HuH-7 (cell line): ENCODE measurements around the gene CFHR3.
"Not testable (repeated sequence)": the region's sequence is repeated elsewhere in the genome, so short reads cannot be mapped to it uniquely, and the experiment has no call there.

Source experiments
- DNase-seq: peaks from one replicate; pipeline ENCODE4 v3.0.0; 2011; ENCODE audit warnings: low spot score

Gene CFHR3

DNA sequence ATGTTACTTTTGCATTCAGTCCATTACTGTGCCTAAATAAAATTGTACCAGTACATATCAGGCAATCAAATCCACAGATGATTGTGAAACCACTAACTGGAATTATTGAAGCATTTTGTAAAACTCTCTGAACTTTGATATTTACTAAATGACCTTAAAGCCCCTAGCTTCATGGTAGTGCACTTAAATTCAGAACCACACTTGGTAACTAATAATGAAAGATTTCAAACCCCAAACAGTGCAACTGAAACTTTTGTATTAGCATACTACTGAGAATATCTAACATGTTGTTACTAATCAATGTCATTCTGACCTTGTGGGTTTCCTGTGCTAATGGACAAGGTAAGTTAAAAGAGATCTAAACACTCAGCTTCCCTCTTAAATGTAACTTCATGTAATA, at the start of gene CFHR3:
CFHR3 (plus strand) TSS at position 238 of the 400 bp plus-strand sequence; CDS start at position 285, 47 bp downstream.
- DNase-seq = no peak

DNA sequence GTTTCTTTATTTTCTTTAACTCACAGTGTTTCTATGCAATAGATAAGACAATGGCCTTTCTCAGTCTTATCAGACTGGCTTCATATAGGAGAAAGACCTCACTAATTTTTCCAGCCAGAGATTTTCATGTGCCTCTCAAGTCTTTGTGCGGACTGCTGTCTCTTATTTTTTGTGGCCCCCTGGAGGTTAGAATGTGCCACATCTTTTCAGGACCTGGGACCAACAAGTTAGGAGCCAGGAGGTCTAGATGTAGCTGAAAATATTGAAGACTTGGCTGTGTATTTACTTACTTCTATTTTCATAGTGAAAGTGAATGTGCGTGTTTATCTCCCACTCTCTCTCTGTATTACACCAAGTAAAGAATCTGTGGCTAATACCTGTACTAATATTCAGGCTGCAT, 42.1 kb upstream of the CFHR3 start:
- no peak for DNase-seq

DNA sequence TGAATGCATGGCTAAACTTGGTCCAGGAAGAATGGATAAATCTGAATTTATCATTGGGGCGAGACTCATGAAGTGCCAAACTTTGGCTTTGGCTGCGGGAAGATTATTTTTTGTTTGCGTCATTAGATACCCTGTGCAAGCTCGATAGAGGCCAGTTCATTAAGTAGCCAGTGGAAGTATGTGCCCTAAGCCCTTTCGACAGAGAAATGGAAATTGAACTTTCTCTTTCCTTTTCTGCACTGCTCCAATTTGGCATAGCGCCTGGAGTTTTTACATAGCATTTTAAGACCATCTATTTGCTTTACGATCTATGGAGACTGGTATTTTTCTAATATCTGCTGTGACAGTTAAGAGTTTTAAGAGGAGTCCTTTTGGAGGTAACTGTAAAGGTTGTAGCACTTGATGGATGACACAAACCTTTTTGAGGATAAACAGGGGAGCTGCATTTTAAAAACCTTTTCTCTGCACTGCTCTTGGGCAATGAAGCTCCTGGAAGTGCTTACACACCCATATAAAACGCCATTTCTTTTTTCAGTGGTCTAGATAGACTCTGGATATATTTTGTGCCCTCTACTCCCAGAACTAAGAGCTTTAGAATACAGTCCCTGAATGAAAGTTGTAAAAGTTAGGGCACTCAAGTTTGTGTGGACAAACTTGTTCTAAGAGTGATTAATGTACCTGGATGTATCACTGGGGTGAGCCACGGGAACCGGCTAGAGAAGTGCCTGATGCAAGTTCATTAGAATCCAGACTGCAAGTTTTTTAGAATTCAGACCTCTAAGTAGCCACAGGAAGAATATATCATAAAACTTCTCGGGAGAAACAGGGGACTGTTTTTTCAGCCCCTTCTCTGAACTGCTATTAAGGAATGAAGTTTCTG, 41.3 kb upstream of the CFHR3 start:
- no peak for DNase-seq

DNA sequence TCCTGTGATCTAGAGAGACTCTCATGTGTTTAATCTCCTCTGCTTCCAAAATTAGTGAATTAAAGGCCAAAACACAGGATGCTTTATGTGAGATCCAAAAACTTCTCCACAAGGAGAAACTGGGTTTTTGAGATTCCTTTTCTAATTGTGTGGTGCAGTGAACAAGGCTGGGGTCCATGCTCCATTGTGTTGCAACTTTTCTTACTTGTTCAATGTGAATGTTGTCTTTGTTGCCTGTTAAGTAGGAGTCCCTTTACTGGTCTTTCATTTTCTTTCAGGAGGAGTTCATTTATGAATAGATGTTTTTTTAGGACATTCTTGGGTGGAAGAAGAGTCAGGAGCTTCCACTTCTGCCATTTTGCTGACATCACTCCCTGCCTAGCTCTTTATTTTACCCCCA, 40.6 kb upstream of the CFHR3 start:
- no peak for DNase-seq

DNA sequence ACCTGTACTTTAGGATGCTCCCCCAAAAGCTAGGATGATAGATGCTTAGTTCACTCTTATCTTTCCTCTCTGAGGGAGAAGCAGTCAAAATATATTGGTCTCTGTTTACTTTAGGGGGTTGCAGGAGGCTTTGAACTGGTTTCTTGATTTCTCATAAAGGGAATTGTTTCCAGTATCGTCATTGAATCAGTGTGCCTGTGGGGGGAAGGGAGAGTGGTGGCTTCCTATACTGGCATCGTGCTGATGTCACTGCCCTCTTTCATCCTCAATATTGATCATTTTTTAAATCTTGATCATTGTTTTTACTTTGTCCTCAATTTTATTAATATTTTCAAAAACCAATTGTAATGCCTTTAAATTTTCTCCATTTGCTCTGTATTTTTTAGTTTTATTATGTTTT, 40.2 kb upstream of the CFHR3 start:
- no peak for DNase-seq

DNA sequence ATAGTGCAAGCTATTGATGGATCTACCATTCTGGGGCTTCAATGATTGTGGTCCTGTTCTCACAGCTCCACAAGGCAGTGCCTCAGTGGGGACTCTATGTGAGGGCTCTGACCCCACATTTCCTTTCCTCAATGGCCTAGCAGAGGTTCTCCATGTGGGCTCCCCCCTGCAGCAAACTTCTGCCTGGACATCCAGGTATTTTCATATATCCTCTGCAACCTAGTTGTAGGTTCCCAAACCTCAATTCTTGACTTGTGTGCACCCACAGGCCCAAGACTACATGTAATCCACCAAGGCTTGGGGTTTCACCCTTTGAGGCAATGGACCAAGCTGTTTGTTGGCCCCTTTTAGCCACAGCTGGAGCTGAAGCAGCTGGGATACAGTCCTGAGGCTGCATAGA, 35.9 kb upstream of the CFHR3 start:
- DNase-seq = no peak

DNA sequence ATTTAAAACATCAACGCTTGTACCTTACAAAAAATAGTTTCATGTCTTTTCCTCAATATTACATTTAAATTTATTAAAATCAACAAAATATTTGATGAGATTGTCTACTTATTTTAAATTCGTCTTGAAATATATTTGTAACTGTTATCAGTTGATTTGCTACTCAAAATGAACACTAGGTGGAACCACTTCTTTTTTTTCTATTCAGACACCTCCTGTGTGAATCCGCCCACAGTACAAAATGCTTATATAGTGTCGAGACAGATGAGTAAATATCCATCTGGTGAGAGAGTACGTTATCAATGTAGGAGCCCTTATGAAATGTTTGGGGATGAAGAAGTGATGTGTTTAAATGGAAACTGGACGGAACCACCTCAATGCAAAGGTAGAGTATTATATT, 31.4 kb upstream of the CFHR3 start:
- not testable (repeated sequence) for DNase-seq

DNA sequence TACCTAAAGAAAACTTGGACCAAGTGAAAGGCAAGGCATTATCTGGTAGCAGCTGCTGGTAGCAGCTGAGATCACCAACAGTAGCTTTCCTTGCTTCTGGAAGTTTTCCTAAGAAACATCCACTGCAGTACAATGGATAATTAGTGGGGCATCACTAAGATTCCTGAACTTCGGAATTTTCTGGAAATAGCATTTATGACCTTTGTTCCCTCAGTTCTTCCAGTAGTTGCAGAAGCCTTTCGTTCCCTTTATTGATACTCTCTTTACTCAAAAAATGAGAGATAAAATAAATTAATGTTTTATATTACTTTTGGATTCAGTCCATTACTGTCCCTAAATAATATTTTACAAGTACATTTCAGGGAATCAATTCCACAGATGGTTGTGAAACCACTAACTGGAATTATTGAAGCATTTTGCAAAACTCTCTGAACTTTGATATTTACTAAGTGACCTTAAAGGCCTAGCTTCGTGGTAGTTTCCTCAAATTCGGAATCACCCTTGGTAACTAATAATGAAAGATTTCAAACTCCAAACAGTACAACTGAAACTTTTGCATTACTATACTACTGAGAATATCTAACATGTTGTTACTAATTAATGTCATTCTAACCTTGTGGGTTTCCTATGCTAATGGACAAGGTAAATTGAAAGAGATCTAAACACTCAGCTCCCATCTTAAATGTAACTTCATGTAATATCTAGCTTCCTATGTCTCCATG, 9.5 kb upstream of the CFHR3 start:
- DNase-seq = not testable (repeated sequence)

DNA sequence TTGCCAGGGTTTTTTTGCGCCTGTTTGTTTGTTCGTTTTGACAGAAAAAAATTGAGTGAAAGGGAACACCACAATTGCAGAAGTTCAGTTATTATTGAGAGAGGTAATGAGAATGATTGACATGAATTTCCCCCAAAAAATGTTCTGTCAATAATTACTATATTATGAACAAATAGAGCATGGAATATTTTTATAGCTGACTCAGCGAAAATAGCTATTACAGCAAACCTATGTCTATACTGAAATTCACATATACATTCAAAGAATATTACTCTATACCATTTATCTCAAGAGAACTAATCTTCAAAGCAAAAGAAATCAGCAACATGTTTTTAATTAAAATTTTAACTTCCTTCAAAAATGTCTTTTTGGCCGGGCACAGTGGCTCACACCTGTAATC, 4.8 kb upstream of the CFHR3 start:
- not testable (repeated sequence) for DNase-seq

DNA sequence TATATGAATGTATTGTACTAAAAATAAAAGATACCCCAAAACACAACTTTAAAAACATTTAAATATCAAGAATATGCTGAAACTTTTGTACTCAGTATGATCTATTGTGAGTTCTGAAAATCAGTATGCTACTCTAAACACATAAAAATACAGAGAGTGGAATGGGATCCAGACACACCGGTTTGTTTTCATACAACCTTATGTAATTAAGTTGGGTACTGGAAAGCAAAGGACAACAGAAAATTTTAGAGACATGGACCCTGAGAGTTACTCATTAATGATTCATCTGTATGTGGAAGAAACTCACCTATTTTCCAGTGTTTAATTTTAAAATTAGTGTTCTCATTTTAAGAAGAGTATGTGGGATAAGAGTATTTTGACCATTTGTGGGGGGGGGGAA, 927 bp upstream of the CFHR3 start:
- DNase-seq = no peak

DNA sequence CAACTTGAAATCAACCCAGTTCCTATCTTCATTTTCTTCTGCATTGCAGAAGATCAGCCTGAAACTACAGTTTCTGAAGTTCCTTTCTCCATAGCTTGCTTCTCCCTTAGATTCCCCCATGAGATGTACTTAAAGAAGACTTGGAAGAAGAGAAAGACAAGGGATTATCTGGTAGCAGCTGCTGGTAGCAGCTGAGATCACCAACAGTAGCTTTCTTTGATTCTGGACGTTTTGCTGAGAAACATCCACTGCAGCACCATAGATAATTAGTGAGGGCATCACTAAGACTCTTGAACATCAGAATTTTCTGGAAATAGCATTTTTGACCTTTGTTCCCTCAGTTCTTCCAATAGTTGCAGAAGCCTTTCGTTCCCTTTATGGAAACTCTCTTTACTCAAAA, 465 bp upstream of the CFHR3 start:
- no peak for DNase-seq

DNA sequence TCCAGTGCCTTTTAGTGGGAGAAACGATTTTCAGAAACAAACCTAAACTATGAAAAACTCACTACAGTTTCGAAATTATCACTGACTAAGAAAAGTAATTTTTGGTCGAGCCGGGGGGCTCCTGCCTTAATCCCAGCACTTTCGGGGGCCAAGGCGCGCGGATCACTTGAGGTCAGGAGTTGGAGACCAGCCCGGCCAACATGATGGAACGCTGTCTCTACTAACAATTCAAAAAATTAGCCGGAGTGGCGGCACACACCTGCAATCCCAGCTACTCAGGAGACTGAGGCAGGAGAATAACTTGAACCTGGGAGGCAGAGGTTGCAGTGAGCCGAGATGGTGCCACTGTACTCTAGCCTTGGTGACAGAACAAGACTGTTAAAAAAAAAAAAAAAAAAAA, 3.0 kb downstream of the CFHR3 start:
- DNase-seq = no peak

DNA sequence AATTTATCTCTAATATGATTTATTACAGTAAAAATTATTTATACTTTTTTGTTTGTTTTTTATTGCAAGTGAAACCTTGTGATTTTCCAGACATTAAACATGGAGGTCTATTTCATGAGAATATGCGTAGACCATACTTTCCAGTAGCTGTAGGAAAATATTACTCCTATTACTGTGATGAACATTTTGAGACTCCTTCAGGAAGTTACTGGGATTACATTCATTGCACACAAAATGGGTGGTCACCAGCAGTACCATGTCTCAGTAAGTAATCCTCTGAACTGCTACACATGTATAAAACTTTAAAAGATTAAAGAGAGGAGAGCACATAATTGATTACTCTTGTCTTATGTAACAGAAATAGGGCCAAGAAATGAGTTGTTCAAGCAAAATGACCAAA, 4.5 kb downstream of the CFHR3 start:
- no peak for DNase-seq

DNA sequence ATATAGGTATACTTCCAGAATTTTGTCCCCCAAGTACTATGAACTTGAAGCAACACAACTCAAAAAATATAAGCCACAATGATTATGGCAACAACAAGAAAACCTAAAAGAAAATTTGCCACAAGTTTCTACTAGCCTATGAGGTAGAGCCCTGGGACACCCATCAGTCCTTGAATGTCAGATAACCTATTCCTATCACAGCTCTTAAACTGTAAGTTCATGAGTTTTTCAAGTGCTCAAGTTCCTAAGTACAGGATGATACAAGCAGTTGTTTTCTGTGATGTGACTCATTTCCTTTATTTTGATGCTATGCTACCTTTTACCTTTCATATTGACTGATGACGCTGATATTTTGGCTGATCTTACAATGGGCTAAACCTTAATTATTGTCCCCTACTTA, 16.6 kb downstream of the CFHR3 start:
- DNase-seq = not testable (repeated sequence)

DNA sequence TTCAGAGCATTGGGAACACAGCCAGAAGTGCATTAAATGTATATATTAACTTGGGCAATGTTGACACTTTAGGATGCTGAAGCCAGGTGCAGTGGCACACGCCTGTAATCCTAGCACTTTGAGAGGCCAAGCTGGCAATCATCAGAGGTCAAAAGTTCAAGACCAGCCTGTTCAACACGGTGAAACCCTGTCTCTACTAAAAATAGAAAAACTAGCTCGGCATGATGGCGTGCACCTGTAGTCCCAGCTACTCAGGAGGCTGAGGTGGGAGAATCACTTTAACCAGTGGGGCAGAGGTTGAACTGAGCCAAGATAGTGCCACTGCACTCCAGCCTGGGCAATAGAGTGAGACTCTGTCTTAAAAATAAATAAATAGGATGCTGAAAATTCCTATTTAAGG, 19.5 kb downstream of the CFHR3 start:
- DNase-seq = not testable (repeated sequence)

DNA sequence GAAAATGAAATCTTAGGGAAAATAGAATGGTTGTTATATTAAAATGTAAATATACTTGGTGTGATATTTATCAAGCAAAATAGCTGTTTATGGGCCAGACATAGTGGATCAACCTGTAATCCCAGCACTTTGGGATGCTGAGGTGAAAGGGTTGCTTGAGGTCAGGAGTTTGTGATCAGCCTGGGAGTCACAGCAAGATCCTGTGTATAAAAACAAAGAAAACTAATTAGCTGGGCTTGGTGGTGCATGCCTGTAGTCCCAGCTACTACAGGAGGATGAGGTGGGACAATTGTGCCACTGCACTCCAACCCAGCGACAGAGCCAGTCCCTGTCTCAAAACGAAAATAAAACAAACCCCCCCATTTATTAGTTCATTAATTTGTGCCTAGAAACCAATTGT, 23.3 kb downstream of the CFHR3 start:
- DNase-seq = no peak

DNA sequence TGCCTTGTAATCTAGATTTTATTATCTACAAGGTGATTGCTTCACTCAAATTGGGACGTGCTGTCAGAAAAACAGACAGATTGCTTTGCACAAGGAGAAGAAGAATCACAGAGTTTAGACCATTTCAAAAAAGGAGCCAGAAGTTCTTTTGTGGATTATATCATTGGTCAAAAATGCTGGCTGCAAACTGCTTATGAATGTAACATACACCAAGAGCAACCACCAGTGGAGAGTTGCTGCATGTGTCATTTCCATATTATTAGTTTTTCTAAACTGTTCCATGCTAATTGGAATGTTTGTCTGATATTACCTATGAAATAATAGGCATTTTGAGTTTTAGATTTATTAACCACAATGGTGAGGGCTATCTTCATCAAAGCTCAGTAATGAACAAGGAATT, 27.3 kb downstream of the CFHR3 start:
- DNase-seq = not testable (repeated sequence)

DNA sequence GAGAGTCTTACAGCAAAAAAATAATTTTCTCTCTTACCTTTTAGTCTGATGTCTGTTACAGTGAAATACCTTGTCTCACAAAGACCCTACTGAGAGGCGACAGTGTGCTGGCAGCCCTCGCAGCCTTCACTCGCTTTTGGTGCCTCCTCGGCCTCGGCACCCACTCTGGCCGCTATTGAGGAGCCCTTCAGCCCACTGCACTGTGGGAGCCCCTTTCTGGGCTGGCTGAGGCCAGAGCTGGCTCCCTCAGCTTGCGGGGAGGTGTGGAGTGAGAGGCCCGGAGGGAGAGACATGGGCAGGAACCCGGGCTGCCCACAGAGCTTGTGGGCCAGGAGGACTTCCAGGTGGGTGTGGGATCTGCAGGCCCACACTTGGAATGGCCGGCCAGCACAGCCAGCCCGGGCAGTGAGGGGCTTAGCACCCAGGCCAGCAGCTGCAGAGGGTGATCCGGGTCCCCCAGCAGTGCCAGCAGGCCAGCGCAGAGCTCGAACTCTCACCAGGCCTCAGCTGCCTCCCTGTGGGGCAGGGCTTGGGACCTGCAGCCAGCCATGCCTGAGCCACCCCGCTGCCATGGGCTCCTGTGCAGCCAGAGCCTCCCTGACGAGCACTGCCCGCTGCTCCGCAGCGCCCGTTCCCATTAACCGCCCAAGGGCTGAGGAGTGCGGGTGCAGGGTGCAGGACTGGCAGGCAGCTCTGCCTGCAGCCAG, 34.0 kb downstream of the CFHR3 start:
- DNase-seq = no peak

DNA sequence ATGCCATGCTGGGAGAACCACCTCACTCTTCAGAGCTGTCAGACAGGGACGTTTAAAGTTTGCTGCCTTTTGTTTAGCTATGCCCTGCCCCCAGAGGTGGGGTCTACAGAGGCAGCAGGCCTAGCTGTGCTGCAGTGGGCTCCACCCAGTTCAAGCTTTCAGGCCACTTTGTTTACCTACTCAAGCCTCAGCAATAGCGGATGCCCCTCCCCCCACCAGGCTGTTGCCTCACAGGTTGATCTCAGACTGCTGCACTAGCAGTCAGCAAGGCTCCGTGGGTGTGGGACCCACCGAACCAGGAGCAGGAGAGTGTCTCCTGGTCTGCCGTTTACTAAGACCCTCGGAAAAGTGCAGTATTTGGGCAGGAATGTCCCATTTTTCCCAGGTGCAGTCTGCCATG, 42.8 kb downstream of the CFHR3 start:
- DNase-seq = not testable (repeated sequence)

DNA sequence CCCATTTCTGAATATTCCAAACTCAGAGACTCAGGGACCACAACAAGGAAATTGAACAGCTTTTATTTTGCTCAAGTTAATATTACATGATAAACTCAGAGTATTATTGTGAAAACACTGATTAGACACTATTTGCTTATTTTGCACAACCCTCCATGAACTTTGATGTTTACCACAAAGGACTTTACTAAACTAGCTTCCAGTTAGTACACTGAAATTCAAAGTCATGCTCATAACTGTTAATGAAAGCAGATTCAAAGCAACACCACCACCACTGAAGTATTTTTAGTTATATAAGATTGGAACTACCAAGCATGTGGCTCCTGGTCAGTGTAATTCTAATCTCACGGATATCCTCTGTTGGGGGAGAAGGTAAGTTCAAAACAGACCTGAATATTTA, 44.9 kb downstream of the CFHR3 start, which contains the start of gene CFHR1:
CFHR1 (plus strand) TSS at position 201 of the 400 bp plus-strand sequence; CDS start at position 315, 114 bp downstream.
- not testable (repeated sequence) for DNase-seq

DNA sequence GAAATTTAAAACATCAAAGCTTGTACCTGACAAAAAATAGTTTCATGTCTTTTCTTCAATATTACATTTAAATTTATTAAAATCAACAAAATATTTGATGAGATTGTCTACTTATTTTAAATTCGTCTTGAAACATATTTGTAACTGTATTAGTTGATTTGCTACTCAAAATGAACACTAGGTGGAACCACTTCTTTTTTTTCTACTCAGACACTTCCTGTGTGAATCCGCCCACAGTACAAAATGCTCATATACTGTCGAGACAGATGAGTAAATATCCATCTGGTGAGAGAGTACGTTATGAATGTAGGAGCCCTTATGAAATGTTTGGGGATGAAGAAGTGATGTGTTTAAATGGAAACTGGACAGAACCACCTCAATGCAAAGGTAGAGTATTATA, 53.2 kb downstream of the CFHR3 start:
- DNase-seq = peak; percentile 23
